Muscle of arm (tissue), 12 donors: ENCODE measurements around the gene TRMT1. TPM values are rescaled to one million over a fixed set of nuclear protein-coding genes. Genes with fewer than 3 reads are reported as not detected.

Source experiments
- DNase-seq: peaks from one replicate; pipeline ENCODE4 v3.0.0-alpha.2; 2013
- polyA plus RNA-seq, 12 donors: library from polyadenylated mRNA; unstranded; fragments of 120-200 nt; gene quantifications; one replicate each; pipeline ENCODE4 v1.2.1, GENCODE V29; 2013; ENCODE audit not compliant: insufficient read length in 12 of 12

The TRMT1 gene
- polyA plus RNA-seq, 12 donors: 21.0 to 41.7 (median 23.9) TPM; not detected in 1

GRCh38 chr19:13092606-13093235 lies 23.8 kb downstream of the TRMT1 start:
- no peak for DNase-seq

- DNase-seq: no peak
These were observed 24.4 kb downstream of the TRMT1 start for GRCh38 chr19:13092158-13092543.

GRCh38 chr19:13091400-13092157 lies 25.0 kb downstream of the TRMT1 start:
- DNase-seq: peak; percentile 93

- DNase-seq: no peak
These were observed 25.9 kb downstream of the TRMT1 start for GRCh38 chr19:13090511-13091231.

- DNase-seq: no peak
These were observed 26.6 kb downstream of the TRMT1 start for GRCh38 chr19:13089857-13090507.

GRCh38 chr19:13089139-13089856 lies 27.2 kb downstream of the TRMT1 start:
- DNase-seq: no peak

- DNase-seq: no peak
These were observed 28.6 kb downstream of the TRMT1 start for GRCh38 chr19:13087795-13088537.

- no peak for DNase-seq
These were observed 29.2 kb downstream of the TRMT1 start for GRCh38 chr19:13087295-13087694.

GRCh38 chr19:13086341-13086740 lies 30.2 kb downstream of the TRMT1 start:
- DNase-seq: no peak

- DNase-seq: no peak
These were observed 30.9 kb downstream of the TRMT1 start for GRCh38 chr19:13085666-13086065.

GRCh38 chr19:13083627-13084026 lies 32.9 kb downstream of the TRMT1 start:
- no peak for DNase-seq

GRCh38 chr19:13083008-13083404 lies 33.5 kb downstream of the TRMT1 start:
- DNase-seq: no peak

GRCh38 chr19:13082192-13083007 lies 34.1 kb downstream of the TRMT1 start:
- no peak for DNase-seq

- peak; percentile 77 for DNase-seq
These were observed 37.0 kb downstream of the TRMT1 start for GRCh38 chr19:13079542-13079986.

GRCh38 chr19:13078897-13079541 lies 37.5 kb downstream of the TRMT1 start:
- DNase-seq: no peak

GRCh38 chr19:13078381-13078780 lies 38.2 kb downstream of the TRMT1 start:
- DNase-seq: no peak

GRCh38 chr19:13077240-13077639 lies 39.3 kb downstream of the TRMT1 start:
- no peak for DNase-seq

- DNase-seq: no peak
These were observed 39.8 kb downstream of the TRMT1 start for GRCh38 chr19:13076787-13077186.

GRCh38 chr19:13076320-13076719 lies 40.2 kb downstream of the TRMT1 start:
- no peak for DNase-seq
